ENCODE measurements around the gene CBR3. TPM values are rescaled to one million over a fixed set of nuclear protein-coding genes. Genes with fewer than 3 reads are reported as not detected.
A peak's percentile ranks its signal among the peaks of the same experiment; 100 is the strongest.

Gene CBR3
- total RNA-seq, 1 donor from 2014 or later, result 2.8 TPM

DNA sequence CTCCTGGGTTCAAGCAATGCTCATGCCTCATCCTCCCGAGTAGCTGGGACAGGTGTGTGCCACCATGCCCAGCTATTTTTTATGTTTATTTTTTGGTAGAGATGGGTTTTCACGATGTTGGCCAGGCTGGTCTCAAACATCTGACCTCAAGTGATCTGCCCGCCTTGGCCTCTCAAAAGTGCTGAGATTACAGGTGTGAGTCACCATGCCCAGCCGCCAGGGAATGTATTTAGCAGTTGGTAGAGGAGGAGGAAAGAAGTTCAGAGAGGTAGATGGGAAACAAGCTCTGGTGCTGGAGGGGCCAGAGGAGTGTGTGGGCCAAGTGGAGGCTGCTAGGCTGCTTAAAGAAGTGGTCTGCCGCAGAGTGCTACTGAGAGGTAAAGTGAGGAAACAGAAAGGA, 27.8 kb downstream of the CBR3 start:
- H3K4me2 ChIP-seq (ENCODE audit: low read length), result no peak overlapping the region

DNA sequence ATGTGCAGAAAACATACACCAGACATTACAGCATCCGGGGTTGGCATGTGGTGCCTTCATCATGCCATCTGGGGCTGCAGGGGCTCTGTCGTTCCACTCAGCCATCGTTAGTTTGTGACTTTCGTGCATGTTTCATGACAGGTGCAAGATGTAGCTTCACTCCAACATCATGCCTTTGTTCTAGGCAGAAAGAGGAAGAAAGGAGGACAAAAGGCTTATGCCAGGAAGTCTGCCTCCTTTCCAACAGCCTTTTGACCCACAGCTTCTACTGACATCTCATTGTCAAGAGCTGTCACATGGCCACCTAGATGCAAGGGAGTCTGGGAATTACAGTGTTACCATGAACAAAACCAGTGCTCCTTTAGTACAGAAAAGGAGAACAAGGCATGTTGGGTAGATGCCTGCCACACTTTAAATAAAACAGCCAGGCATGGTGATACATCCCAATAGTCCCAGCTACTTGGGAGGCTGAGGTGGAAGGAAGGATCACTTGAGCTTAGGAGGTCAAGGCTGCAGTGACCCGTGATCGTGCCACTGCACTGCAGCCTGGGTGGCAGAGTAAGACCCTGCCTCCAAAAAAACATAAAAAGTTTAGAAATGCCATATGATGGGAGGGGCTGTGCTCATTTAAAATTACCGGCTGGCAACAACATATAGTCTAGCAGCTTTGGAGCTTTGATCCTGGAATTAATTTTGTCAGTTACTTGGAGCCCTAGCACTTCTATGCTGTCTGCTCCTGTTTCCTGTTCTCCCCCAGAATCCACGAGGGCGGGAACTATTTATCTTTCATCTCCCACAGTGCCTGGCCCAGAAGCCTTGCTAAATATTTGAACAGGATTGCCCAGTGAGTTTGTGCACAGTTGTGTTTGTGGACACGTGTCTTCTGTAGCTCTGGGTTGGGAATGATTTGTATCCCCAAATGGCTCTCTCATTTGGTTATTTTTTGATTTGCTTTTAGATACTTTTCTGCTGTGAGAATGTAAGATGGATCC, 29.2 kb downstream of the CBR3 start:
- no peak for TF ChIP-seq EZH2 (IDR thresholded peaks at IDR 0.05; ENCODE audit: insufficient read depth, low read length)
- TF ChIP-seq, protein P1, sequence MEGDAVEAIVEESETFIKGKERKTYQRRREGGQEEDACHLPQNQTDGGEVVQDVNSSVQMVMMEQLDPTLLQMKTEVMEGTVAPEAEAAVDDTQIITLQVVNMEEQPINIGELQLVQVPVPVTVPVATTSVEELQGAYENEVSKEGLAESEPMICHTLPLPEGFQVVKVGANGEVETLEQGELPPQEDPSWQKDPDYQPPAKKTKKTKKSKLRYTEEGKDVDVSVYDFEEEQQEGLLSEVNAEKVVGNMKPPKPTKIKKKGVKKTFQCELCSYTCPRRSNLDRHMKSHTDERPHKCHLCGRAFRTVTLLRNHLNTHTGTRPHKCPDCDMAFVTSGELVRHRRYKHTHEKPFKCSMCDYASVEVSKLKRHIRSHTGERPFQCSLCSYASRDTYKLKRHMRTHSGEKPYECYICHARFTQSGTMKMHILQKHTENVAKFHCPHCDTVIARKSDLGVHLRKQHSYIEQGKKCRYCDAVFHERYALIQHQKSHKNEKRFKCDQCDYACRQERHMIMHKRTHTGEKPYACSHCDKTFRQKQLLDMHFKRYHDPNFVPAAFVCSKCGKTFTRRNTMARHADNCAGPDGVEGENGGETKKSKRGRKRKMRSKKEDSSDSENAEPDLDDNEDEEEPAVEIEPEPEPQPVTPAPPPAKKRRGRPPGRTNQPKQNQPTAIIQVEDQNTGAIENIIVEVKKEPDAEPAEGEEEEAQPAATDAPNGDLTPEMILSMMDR (IDR thresholded peaks at IDR 0.05; ENCODE audit: insufficient read depth, low read depth, low read length), result no peak
- no peak for DNase-seq (ENCODE audit: low read depth)
- FAIRE-seq, result no peak
- no peaks in the 10 kb centered on the region for H3K4me1 ChIP-seq (ENCODE audit: insufficient read depth, low read length)
- no peak overlapping the region for H3K4me2 ChIP-seq (ENCODE audit: low read length)
- H3K27ac ChIP-seq (ENCODE audit: low read depth, low read length), result no peak overlapping the region
- H3K27me3 Mint-ChIP-seq (ENCODE audit: low read depth, unreplicated experiment), result no peaks in the 10 kb centered on the region
- no peaks in the 10 kb centered on the region for H3K9me3 Mint-ChIP-seq (ENCODE audit: unreplicated experiment)
- H3K27me3 ChIP-seq (ENCODE audit: insufficient read depth, low read length), result no peaks in the 10 kb centered on the region
- H4K20me1 ChIP-seq (ENCODE audit: insufficient read depth, low read length), result peaks cover 28% of the 10 kb centered on the region
- H3K4me3 Mint-ChIP-seq (ENCODE audit: unreplicated experiment), result no peak overlapping the region
- H3K36me3 ChIP-seq (ENCODE audit: insufficient read depth, low read length), result peaks cover 8% of the 10 kb centered on the region
- no peak overlapping the region for H3K4me3 ChIP-seq (ENCODE audit: insufficient read depth, low read depth, low read length)
- H3K36me3 Mint-ChIP-seq (ENCODE audit: low read depth, unreplicated experiment), result peaks cover 8% of the 10 kb centered on the region
- H3K9me3 ChIP-seq (ENCODE audit: insufficient read depth, low read depth, low read length), result no peaks in the 10 kb centered on the region
- no peak overlapping the region for H2AFZ ChIP-seq (ENCODE audit: low read depth, low read length)
- H3K4me1 Mint-ChIP-seq (ENCODE audit: low read depth, unreplicated experiment), result peaks cover 7% of the 10 kb centered on the region
- peak overlapping the region; percentile 30 for H3K27ac Mint-ChIP-seq (ENCODE audit: unreplicated experiment)
- H3K79me2 ChIP-seq (ENCODE audit: insufficient read depth, low read length), result peaks cover 51% of the 10 kb centered on the region
- H3K9ac ChIP-seq (ENCODE audit: low read length), result no peak overlapping the region

More for the DNA sequence above, 27.8 kb downstream of the CBR3 start:
- no peaks in the 10 kb centered on the region for H3K9me3 Mint-ChIP-seq (ENCODE audit: unreplicated experiment)
- H3K9me3 ChIP-seq (ENCODE audit: insufficient read depth, low read depth, low read length), result no peaks in the 10 kb centered on the region
- H3K27ac ChIP-seq (ENCODE audit: low read depth, low read length), result no peak overlapping the region
- H3K4me1 Mint-ChIP-seq (ENCODE audit: low read depth, unreplicated experiment), result peaks cover 11% of the 10 kb centered on the region
- H3K79me2 ChIP-seq (ENCODE audit: insufficient read depth, low read length), result peaks cover 62% of the 10 kb centered on the region
- FAIRE-seq, result no peak
- H3K36me3 ChIP-seq (ENCODE audit: insufficient read depth, low read length), result peaks cover 3% of the 10 kb centered on the region
- no peak overlapping the region for H3K4me3 Mint-ChIP-seq (ENCODE audit: unreplicated experiment)
- no peaks in the 10 kb centered on the region for H3K27me3 ChIP-seq (ENCODE audit: insufficient read depth, low read length)
- DNase-seq (ENCODE audit: low read depth), result no peak
- H2AFZ ChIP-seq (ENCODE audit: low read depth, low read length), result no peak overlapping the region
- H3K27me3 Mint-ChIP-seq (ENCODE audit: low read depth, unreplicated experiment), result no peaks in the 10 kb centered on the region
- no peak overlapping the region for H3K9ac ChIP-seq (ENCODE audit: low read length)
- H3K36me3 Mint-ChIP-seq (ENCODE audit: low read depth, unreplicated experiment), result peaks cover 6% of the 10 kb centered on the region
- no peaks in the 10 kb centered on the region for H3K4me1 ChIP-seq (ENCODE audit: insufficient read depth, low read length)
- H3K4me3 ChIP-seq (ENCODE audit: insufficient read depth, low read depth, low read length), result no peak overlapping the region
- no peak overlapping the region for H3K27ac Mint-ChIP-seq (ENCODE audit: unreplicated experiment)
- peaks cover 35% of the 10 kb centered on the region for H4K20me1 ChIP-seq (ENCODE audit: insufficient read depth, low read length)
- TF ChIP-seq EZH2 (IDR thresholded peaks at IDR 0.05; ENCODE audit: insufficient read depth, low read length), result no peak
- TF ChIP-seq, protein P1 (IDR thresholded peaks at IDR 0.05; ENCODE audit: insufficient read depth, low read depth, low read length), result no peak

DNA sequence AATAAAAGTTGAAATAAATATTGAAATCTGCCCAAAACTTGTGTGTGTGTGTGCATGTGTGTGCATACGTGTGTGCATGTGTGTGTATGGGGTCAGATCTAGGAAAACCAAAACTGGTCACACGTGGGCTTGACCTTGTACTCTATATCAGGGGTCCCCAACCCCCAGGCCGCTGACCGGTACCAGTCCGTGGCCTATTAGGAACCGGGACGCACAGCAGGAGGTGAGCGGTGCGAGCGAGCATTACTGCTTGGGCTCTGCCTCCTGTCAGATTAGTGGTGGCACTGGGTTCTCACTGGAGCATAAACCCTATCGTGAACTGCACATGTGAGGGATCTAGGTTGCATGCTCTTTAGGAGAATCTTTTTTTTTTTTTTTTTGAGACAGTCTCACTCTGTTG, 30.5 kb downstream of the CBR3 start:
- H3K27me3 Mint-ChIP-seq (ENCODE audit: low read depth, unreplicated experiment), result no peaks in the 10 kb centered on the region
- H3K4me1 Mint-ChIP-seq (ENCODE audit: low read depth, unreplicated experiment), result peaks cover 7% of the 10 kb centered on the region
- Histone ChIP-seq H3K4me1 (ENCODE audit: insufficient read depth, low read length) (no peaks in the 10 kb centered on the region), H3K4me3 (ENCODE audit: insufficient read depth, low read depth, low read length) (no peak overlapping the region), H2AFZ (ENCODE audit: low read depth, low read length) (no peak overlapping the region), H3K4me2 (ENCODE audit: low read length) (no peak overlapping the region), H3K27ac (ENCODE audit: low read depth, low read length) (no peak overlapping the region), H3K9ac (ENCODE audit: low read length) (no peak overlapping the region), H3K9me3 (ENCODE audit: insufficient read depth, low read depth, low read length) (no peaks in the 10 kb centered on the region), H3K79me2 (ENCODE audit: insufficient read depth, low read length) (peaks cover 40% of the 10 kb centered on the region), H4K20me1 (ENCODE audit: insufficient read depth, low read length) (peaks cover 28% of the 10 kb centered on the region), H3K27me3 (ENCODE audit: insufficient read depth, low read length) (no peaks in the 10 kb centered on the region), H3K36me3 (ENCODE audit: insufficient read depth, low read length) (peaks cover 6% of the 10 kb centered on the region)
- DNase-seq (ENCODE audit: low read depth), result no peak
- TF ChIP-seq, protein P1 (IDR thresholded peaks at IDR 0.05; ENCODE audit: insufficient read depth, low read depth, low read length), result no peak
- TF ChIP-seq EZH2 (IDR thresholded peaks at IDR 0.05; ENCODE audit: insufficient read depth, low read length), result no peak
- H3K4me3 Mint-ChIP-seq (ENCODE audit: unreplicated experiment), result no peak overlapping the region
- H3K9me3 Mint-ChIP-seq (ENCODE audit: unreplicated experiment), result no peaks in the 10 kb centered on the region
- H3K36me3 Mint-ChIP-seq (ENCODE audit: low read depth, unreplicated experiment), result peaks cover 18% of the 10 kb centered on the region
- H3K27ac Mint-ChIP-seq (ENCODE audit: unreplicated experiment), result no peak overlapping the region
- FAIRE-seq, result no peak
